ENCODE data around the gene PDGFA. TPM values are rescaled to one million over a fixed set of nuclear protein-coding genes. Genes with fewer than 3 reads are reported as not detected.

Gene PDGFA
- total and polyA plus RNA-seq, 4 experiments from 2014 or later = 0.20 TPM; not detected in 3

GRCh38 chr7:463817-464453 lies 55.7 kb downstream of the PDGFA start:
- no peak for DNase-seq
- H3K27ac ChIP-seq (ENCODE audit: low read depth, low read length) = no peak overlapping the region
- H3K9me3 ChIP-seq (ENCODE audit: control insufficient read depth in 1 of 2, low read length in 2 of 2) = no peaks in the 10 kb centered on the region
- Mint-ChIP-seq H3K27me3 (no peaks in the 10 kb centered on the region), H3K4me3 (no peak overlapping the region), H3K4me1 (no peaks in the 10 kb centered on the region), H3K27ac (no peak overlapping the region), H3K36me3 (no peaks in the 10 kb centered on the region), H3K9me3 (peaks cover 0 to 7% (median 3%) of the 10 kb centered on the region in 8 donors)
- H3K4me1 ChIP-seq (ENCODE audit: insufficient read depth, low read length) = no peaks in the 10 kb centered on the region
- ChIA-PET POLR2A (ENCODE audit: partially characterized antibody) (no interaction called here), CTCF (ENCODE audit: partially characterized antibody) (no interaction called here)
- intact Hi-C loops (cut with micrococcal nuclease) = no loop called here
- no peak overlapping the region for H3K4me3 ChIP-seq (ENCODE audit: low read length in 2 of 2)
- H3K36me3 ChIP-seq (ENCODE audit: insufficient read depth, low read length) = no peaks in the 10 kb centered on the region
- no peaks in the 10 kb centered on the region for H3K27me3 ChIP-seq (ENCODE audit: insufficient read depth, low read length)

GRCh38 chr7:463362-463781 lies 56.3 kb downstream of the PDGFA start:
- H3K4me1 Mint-ChIP-seq = no peaks in the 10 kb centered on the region
- H3K27me3 ChIP-seq (ENCODE audit: insufficient read depth, low read length) = no peaks in the 10 kb centered on the region
- ChIA-PET POLR2A (ENCODE audit: partially characterized antibody) (no interaction called here), CTCF (ENCODE audit: partially characterized antibody) (no interaction called here)
- H3K4me3 Mint-ChIP-seq = no peak overlapping the region
- H3K27ac Mint-ChIP-seq = no peak overlapping the region
- H3K27me3 Mint-ChIP-seq = no peaks in the 10 kb centered on the region
- H3K9me3 ChIP-seq (ENCODE audit: control insufficient read depth in 1 of 2, low read length in 2 of 2) = no peaks in the 10 kb centered on the region
- H3K36me3 Mint-ChIP-seq = no peaks in the 10 kb centered on the region
- peaks cover 0 to 7% (median 2%) of the 10 kb centered on the region in 8 donors for H3K9me3 Mint-ChIP-seq
- H3K4me1 ChIP-seq (ENCODE audit: insufficient read depth, low read length) = no peaks in the 10 kb centered on the region
- no peak overlapping the region for H3K4me3 ChIP-seq (ENCODE audit: low read length in 2 of 2)
- intact Hi-C loops (cut with micrococcal nuclease) = no loop called here
- H3K36me3 ChIP-seq (ENCODE audit: insufficient read depth, low read length) = no peaks in the 10 kb centered on the region
- no peak for DNase-seq
- H3K27ac ChIP-seq (ENCODE audit: low read depth, low read length) = no peak overlapping the region

GRCh38 chr7:462173-463103 lies 57.2 kb downstream of the PDGFA start:
- intact Hi-C loops (cut with micrococcal nuclease) = no loop called here
- Histone ChIP-seq H3K27ac (ENCODE audit: low read depth, low read length) (no peak overlapping the region), H3K36me3 (ENCODE audit: insufficient read depth, low read length) (no peaks in the 10 kb centered on the region), H3K9me3 (ENCODE audit: control insufficient read depth in 1 of 2, low read length in 2 of 2) (no peaks in the 10 kb centered on the region), H3K27me3 (ENCODE audit: insufficient read depth, low read length) (no peaks in the 10 kb centered on the region), H3K4me3 (ENCODE audit: low read length in 2 of 2) (no peak overlapping the region), H3K4me1 (ENCODE audit: insufficient read depth, low read length) (no peaks in the 10 kb centered on the region)
- H3K27me3 Mint-ChIP-seq = no peaks in the 10 kb centered on the region
- no peaks in the 10 kb centered on the region for H3K9me3 Mint-ChIP-seq
- H3K4me1 Mint-ChIP-seq = no peaks in the 10 kb centered on the region
- no peak overlapping the region for H3K27ac Mint-ChIP-seq
- no peak for DNase-seq
- ChIA-PET POLR2A (ENCODE audit: partially characterized antibody) (no interaction called here), CTCF (ENCODE audit: partially characterized antibody) (no interaction called here)
- H3K4me3 Mint-ChIP-seq = no peak overlapping the region
- no peaks in the 10 kb centered on the region for H3K36me3 Mint-ChIP-seq

GRCh38 chr7:461453-462172 lies 58.0 kb downstream of the PDGFA start:
- no peaks in the 10 kb centered on the region for H3K9me3 ChIP-seq (ENCODE audit: control insufficient read depth in 1 of 2, low read length in 2 of 2)
- Mint-ChIP-seq H3K9me3 (no peaks in the 10 kb centered on the region), H3K27me3 (no peaks in the 10 kb centered on the region), H3K27ac (no peak overlapping the region), H3K4me3 (no peak overlapping the region), H3K4me1 (no peaks in the 10 kb centered on the region), H3K36me3 (no peaks in the 10 kb centered on the region)
- no peak overlapping the region for H3K4me3 ChIP-seq (ENCODE audit: low read length in 2 of 2)
- ChIA-PET POLR2A (ENCODE audit: partially characterized antibody) (no interaction called here), CTCF (ENCODE audit: partially characterized antibody) (no interaction called here)
- no peaks in the 10 kb centered on the region for H3K27me3 ChIP-seq (ENCODE audit: insufficient read depth, low read length)
- no peak overlapping the region for H3K27ac ChIP-seq (ENCODE audit: low read depth, low read length)
- no peak for DNase-seq
- no peaks in the 10 kb centered on the region for H3K4me1 ChIP-seq (ENCODE audit: insufficient read depth, low read length)
- H3K36me3 ChIP-seq (ENCODE audit: insufficient read depth, low read length) = no peaks in the 10 kb centered on the region
- intact Hi-C loops (cut with micrococcal nuclease) = no loop called here

- intact Hi-C loops (cut with micrococcal nuclease) = no loop called here
- Histone ChIP-seq H3K36me3 (ENCODE audit: insufficient read depth, low read length) (no peaks in the 10 kb centered on the region), H3K4me1 (ENCODE audit: insufficient read depth, low read length) (no peaks in the 10 kb centered on the region), H3K27ac (ENCODE audit: low read depth, low read length) (no peak overlapping the region), H3K27me3 (ENCODE audit: insufficient read depth, low read length) (no peaks in the 10 kb centered on the region), H3K4me3 (ENCODE audit: low read length in 2 of 2) (no peak overlapping the region), H3K9me3 (ENCODE audit: control insufficient read depth in 1 of 2, low read length in 2 of 2) (no peaks in the 10 kb centered on the region)
- H3K4me3 Mint-ChIP-seq = no peak overlapping the region
- H3K36me3 Mint-ChIP-seq = no peaks in the 10 kb centered on the region
- H3K27me3 Mint-ChIP-seq = no peaks in the 10 kb centered on the region
- H3K4me1 Mint-ChIP-seq = no peaks in the 10 kb centered on the region
- ChIA-PET POLR2A (ENCODE audit: partially characterized antibody) (no interaction called here), CTCF (ENCODE audit: partially characterized antibody) (no interaction called here)
- no peaks in the 10 kb centered on the region for H3K9me3 Mint-ChIP-seq
- no peak overlapping the region for H3K27ac Mint-ChIP-seq
- no peak for DNase-seq
These were observed 58.6 kb downstream of the PDGFA start for GRCh38 chr7:461117-461452.

GRCh38 chr7:460374-461116 lies 59.1 kb downstream of the PDGFA start:
- Histone ChIP-seq H3K9me3 (ENCODE audit: control insufficient read depth in 1 of 2, low read length in 2 of 2) (no peaks in the 10 kb centered on the region), H3K27ac (ENCODE audit: low read depth, low read length) (no peak overlapping the region), H3K27me3 (ENCODE audit: insufficient read depth, low read length) (no peaks in the 10 kb centered on the region), H3K4me1 (ENCODE audit: insufficient read depth, low read length) (no peaks in the 10 kb centered on the region), H3K36me3 (ENCODE audit: insufficient read depth, low read length) (no peaks in the 10 kb centered on the region), H3K4me3 (ENCODE audit: low read length in 2 of 2) (no peak overlapping the region)
- POLR2A ChIA-PET (ENCODE audit: partially characterized antibody) = no interaction called here
- no peaks in the 10 kb centered on the region for H3K9me3 Mint-ChIP-seq
- H3K27me3 Mint-ChIP-seq = no peaks in the 10 kb centered on the region
- no peaks in the 10 kb centered on the region for H3K4me1 Mint-ChIP-seq
- intact Hi-C loops (cut with micrococcal nuclease) = no loop called here
- DNase-seq = no peak
- H3K4me3 Mint-ChIP-seq = no peak overlapping the region
- no peak overlapping the region for H3K27ac Mint-ChIP-seq
- no peaks in the 10 kb centered on the region for H3K36me3 Mint-ChIP-seq
- CTCF ChIA-PET (ENCODE audit: partially characterized antibody) = no interaction called here
